NK-92 treated with Interleukin-12 subunit alpha and Interleukin-12 subunit beta, amount 100 ng/mL, for 24 hours (cell line): ENCODE data around the gene DCXR.

ENCODE experiments used
- DNase-seq: peaks from one replicate; lab custom pipeline; 2025; lab: John Stamatoyannopoulos, UW

The DCXR gene

DNA sequence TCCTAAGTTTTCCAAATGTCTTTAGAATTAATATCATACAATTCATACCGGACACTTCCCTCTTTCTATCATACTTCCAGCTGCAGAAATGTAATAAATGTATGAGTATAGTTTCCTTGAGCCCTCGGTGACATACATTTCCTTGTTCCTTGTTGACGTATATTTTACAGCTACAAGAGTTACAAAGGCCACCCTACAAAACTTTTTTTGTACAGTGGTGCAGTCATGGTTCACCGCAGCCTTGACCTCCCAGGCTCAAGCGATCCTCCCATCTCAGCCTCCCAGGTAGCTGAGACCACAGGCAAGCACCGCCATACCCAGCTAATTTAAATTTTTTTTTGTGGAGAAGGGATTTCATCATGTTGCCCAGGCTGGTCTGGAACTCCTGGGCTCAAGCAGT, 35.3 kb upstream of the DCXR start:
- DNase-seq = no peak

DNA sequence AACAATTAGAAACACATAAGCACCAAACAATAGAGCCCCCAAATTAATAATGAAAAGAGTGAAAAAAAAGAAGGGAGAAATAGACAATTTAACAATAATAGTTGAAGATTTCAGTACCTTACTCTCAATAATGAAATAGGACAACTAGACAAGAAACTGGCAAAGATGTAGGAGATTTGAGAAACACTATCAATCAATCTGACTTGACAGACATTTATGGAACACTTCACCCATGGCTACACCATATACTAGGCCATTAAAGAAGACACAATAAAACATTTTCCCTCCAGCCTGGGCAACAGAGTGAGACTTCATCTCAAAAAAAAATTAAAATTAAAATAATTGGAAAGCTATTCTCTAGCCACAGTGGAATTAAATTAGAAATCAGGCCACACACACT, 33.1 kb upstream of the DCXR start:
- no peak for DNase-seq

DNA sequence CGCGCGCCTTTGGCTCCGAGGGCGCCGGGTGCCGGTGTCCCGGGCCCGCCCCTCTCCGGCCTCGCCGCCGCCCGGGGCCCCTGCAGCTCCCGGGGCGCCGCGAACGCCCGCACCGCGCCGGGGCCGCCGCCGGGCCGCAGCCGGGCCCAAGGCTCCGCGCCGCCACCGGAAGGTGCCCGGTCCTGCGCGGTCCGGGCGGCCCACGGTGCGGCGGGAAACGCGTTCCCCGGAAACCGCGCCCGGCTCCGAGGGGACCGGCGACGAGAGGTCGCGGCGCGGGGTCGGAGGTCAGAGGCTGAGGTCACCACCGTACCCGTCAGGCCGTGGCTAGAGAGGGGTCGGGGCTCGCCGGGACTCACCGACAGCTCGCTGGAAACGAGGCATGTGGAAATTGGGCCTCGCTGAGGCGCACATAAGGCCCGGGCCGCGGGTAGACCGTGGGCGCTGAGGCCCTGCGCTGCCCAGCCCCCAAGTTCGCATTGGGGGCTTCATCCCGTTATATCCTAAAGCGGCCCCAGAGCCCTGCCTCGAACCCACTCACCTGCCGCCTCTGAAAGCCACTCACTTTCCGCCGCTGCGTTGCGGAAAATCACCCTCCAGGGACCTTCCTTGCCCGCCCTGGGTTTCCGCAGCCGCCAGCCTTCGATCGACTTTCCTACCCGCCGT, 28.3 kb upstream of the DCXR start, which contains the start of gene DUS1L:
Gene DUS1L, minus strand, starts transcription at position 167 of the 666 bp plus-strand sequence. CDS start 745 bp downstream, outside the sequence.
- DNase-seq = peak; percentile 42

DNA sequence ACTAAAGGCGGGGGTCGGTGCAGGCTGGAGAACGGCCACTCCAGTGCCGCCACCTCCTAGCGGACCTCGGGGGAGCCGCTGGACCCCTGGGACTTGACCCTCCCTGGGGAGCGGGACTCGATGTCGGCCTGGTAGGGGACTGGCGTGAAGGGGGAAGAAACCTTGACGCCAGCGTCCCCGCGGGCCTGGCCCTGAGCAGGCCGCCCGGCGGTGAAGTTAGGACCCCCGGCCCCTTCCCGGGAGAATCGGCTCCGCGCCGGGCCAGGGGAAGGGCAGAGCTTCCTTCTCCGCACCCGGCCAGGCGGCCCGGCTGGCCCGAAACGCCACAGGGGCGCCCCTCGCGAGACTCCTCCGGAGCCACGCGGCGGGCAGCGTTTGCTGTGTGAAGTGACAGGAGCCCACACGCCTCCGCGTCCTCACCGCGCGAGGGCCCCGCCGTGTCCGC, 27.7 kb upstream of the DCXR start:
- DNase-seq = no peak

DNA sequence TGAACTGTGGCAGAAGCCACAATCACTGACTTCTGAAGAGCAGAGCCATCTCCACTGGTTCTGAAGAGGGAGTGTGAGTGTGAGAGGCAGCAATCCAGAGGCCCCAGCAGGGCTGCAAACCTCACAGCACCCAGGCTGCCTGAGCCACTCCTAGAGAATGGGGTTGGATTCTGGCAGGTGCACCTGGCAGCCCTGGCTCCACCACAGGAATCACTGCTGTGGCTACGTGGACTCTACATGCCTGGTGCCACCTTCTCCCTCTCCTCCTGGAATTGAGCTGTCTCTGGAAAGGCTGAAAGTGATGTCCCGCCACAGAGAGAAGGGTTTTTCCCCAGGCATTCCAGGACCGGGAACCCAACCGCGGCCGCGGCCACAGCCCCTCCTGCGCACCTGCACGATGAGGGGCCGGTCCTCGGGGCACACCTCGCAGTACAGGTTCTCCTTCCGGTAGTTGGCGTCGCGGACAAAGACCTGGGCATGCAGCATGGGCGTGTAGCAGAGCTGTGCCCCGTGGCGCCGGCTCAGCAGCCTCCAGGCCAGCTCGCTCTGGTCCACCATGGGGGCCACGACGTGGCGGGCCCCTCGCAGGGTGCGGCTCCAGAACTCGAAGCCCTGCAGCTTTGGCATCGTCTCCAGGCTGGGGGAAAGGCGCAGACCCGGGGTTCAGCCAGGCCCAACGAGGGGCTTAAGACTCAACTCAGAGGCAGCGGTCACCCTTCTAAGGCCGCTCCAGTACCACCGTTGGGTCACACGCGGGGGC, 27.1 kb upstream of the DCXR start:
- no peak for DNase-seq

DNA sequence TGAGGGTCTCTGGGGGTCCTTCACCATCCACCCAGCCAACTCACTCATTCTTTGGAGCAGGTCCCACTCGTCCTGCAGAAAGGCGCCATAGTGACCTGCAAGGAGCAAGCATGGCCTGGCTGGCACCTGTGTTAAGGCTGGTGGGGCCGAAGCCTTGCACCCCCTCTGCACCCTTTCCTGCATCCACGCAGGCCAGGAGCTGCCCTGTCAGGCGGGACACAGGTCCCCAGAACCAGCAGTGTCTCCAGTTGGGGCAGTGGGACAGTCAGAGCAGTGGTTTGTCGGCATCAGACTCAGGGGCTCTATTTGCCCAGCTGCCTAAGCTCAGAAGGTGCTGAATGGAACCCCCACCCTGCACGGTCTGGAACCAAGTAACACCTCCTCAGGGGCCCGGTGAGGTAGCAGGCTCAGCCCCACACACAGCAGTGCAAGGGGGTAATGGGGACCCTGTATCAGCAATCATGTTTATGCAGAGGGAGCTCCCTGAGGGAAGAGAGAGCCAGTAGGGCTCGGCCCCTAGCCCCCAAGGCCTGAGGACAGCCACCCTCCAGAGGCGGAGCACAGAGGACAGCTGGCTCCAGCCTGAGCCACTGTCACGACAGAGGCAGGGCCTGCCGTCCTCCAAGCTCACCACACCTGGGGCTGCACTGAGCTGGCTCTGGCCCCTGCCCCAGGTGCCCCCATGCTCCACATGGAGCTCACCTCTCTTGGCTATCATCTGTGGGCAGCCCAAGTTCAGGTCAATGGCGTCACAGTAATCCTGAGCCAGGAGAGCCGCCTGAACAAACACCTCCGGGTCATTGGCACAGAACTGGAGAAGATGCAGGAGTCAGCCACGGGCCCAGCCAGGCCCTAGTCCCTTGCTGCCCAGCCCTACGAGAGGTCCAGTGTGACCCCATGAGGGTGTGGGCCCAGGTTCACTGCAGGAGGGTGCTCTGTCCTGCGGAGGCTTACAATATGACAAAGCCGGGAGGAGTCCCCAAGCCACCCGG, 26.2 kb upstream of the DCXR start:
- no peak for DNase-seq

DNA sequence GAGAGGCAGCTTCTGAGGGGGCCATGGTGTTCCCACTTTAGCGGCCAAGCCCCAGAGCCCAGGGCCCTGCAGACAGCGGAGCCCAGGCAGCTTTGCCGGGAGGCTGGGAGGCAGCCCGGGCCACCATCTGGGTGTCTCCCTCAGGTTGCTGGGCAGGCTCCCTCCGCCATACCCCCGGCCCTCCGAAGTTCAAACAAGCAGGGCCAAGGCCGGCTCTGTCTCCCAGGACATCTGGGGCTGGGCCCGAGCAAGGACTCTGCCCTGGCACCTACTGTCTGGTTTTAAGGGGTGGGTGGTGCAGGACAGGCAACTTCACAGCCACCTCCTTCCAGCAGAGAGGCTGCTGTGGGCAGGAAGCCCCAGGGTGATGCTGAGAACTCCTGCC, 25.5 kb upstream of the DCXR start:
- no peak for DNase-seq

DNA sequence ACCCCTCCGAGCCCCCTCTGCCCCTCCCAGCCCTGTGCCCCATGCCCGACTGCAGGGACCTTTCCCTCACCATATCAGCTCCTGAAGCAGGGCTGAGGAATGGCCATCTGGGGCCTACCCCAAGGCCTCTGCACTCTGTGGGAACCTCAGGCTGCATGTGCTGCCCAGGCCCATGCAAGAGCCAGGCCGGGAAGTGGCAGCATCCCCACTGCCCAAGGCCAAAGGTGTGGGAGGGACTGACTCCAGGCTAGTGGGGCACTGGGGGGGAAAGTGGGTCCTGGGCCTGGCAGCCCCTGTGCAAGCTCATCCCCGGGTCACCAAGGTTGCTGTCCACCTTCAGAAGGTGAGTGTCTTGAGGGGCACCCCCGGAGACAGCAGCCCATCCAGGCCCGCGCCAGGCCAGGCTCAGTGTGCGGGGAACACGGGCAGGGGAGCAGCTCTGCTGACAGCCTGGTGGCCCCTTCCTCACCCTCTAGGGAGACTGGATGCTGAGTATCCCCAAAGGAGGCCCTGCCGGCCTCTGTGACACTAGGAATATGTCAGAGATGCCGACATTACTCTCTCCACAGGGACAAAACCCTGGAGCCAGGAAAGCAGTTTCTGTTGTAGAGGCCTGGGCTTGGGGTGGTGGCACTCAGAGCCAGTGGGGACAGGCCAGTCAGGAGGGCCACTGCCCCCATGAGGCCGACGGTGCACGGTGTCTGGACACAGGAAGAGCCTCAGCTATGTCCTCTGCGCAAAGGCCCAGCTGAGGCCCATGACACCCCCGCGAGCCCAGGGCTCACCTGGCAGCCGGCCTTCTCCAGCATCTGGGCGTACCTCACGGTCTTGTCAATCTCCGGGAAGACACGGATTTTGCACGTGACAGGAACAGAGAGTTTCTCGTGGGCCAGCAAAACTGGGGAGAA, 24.8 kb upstream of the DCXR start:
- no peak for DNase-seq

DNA sequence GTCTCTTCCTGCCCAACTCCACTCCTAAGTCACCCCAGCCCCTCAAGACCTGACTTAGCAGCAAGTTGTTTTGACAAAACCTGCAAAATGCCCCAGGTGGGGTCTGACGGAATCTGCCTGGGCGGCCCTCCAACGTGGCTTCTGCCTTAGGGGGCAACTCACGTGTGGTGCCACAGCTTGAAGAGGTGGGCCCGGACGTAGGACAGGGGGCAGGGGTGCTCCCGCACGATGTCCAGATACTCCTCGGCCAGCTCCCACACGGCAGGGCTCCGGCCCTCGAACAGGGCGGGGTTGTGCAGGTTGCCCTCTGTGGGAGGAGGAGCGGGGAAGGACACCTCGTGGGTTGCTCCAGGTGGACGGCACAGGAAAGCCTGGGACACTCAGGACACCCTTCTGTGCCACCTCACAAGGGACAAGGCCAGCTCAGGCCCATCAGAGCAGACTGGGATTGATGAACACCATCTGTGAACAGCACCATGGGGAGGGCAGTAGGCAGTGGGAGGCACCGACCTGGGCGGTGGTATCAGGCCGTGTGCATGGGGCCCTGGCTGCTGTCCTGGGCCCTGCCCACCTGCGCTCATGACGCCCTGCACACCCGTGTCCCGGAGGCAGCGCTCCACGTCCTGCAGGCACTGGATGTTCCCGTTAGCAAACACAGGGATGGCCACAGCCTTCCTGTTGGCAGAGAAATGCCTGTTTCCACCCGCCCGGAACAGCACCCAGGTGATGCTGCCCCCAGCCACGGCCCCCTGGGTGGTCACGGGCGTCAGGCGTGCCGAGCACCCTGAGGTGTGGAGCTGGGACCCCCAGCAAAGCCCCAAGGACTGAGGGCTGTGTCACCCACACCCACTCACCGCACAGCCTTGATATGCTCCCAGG, 23.8 kb upstream of the DCXR start:
- no peak for DNase-seq

DNA sequence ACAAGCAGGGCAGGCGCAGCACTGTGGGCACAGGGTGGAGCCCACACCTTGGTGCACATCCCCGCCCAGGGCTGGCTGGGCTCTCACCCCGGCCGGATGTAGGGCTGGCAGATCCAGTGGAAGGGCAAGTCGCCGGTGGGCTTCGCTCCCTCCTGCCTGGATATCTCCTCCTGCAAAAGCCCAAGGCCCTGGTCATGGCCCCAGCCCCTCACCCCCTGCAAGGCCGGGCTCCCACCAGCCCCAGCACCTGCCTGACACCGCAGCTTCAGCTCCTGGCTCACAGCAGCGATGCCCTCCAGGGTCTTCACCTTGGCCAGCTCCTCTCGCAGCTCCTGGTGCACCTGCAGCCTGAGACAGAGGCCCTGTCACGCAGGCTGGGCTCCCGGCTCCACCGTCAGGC, 23.1 kb upstream of the DCXR start:
- no peak for DNase-seq

DNA sequence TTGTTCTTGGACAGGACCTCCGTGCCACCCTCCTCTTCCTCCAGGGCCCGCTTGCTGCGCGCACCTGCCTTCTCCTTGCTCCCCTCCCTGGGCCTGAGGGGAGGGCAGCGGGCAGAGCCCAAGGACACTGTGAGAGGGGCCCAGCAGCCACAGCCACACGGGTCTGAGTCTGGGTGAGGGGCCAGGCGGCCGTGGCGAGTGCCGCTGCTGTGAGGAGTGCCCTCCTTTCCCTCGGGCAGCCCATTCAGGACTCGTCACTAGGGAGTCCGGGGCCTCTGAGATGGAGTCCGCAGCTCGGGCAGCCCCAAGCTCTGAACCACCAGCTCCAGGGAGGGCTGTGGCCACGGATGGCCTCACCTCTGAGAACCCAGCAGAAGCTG, 22.5 kb upstream of the DCXR start:
- no peak for DNase-seq

DNA sequence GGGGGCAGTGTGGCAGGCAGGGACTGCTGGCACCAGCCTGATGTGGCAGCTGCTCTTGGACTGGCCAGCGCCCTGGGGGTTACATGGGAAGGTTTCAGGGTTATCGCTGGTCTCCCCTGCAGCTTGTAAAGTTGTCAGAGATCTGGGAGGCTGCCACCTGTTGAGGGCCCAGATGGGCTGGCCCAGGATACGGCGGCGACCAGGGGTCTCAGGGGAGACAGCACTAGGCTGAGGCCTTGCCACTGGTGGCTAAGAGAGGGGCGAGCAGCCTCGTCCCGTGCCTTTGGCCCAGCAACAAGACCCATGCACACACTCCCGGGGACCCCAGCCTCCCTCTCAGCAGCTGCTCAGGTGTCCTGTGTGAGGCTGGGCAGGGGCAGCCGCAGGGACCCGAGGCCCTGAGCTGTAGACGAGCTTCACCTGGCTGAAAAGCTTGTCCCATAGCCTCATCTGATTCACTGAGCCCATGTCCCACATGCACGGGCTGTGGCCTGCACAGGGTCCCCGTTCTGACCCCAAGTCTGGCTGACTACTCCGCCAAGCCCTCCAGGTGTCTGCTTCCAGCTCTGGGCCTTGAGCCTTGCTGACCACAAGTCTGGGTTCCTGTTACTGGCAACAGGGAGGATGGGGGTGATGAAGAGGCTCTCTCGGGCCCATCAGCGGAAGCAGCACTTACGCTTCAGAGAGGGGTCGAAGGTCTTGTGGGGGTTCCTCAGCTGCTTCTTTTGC, 21.9 kb upstream of the DCXR start:
- no peak for DNase-seq

DNA sequence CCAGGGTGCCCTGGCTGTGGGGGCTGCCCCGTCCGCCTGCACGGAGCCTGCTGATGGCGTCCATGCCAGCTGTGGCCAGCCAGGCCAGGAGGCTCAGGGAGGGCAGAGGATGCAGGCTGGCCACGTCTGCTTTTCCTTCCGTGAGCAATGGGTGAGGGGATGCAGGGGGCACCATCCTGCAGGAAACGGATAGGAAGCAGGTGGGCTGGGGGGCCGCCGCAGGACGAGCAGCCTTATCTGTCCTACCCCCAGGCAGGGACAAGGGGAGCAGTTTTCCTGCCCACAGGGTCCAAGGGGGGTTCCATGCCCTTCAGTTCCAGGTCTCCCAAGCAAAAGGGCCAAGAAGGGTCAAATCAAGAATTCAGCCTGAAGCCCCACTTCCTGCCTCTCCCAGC, 21.4 kb upstream of the DCXR start:
- DNase-seq = no peak

DNA sequence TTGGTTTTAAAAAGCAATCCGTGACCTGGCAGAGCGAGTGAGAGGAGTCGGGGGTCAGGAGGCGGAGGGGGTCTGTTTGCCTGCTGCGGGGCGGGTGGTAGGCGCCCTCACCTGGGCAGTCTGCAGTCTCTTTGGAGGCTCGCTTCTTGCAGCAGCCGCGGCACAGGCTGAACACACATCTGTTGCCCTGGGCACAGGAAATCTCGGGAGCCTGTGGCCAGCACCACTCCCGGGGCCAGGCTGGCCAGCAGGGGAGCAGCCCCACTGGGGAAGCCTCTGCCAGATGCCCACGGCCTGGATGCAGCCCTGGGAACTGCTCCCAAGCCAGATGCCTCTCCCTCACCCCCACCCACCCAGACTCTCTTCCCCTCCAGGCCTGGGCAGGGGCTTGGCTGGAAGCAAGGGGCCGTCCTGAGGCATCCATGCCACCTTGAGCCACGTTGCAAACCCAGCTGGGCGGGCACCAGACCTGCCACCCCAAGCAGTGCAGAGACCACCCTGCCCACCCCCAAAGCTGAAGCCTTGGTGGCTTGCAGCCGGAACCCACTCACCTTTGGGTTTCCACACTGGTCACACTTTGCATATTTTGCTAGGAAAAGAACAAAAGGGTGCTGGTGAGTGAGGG, 20.8 kb upstream of the DCXR start:
- DNase-seq = no peak

DNA sequence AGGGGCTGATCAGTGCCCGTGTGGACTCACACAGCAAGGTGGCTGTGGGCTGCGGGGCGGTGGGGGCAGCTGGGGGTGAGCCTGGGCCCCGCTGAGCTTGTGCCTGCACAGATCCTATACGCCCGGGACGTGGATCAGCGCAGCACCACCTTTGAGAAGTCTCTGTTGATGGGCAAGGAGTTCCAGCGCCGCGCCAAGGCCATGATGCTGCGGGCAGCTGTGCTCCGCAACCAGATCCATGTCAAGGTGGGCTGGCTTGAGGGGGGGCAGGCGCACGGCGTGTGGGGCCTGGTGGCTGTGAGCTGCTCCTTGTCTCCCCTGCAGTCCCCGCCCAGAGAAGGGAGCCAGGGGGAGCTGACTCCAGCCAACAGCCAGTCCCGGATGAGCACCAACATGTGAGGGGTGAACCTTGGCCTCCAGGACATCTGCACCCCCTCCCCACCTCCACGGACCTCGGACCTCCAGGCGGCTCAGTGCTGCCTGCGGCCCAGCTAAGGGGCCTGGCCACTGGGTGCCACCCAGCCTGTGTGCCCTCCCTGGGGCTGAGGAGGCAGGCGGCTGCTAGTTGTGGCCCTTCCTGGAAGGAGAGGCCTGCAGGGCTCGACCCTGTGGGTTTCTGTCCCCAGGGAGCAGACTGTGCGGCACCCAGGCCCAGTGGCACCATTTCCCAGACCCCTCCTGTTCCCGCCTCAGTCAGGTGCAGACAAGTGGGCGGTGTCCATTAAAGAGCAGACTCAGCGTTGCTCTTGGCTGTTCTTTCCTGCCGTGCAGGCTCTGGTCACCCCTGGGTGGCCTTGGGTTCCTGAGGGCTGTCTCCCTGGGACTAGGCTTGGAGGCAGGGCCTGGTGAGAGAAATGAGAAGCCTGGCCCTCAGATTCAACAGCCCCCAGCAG, 19.5 kb upstream of the DCXR start:
- no peak for DNase-seq

DNA sequence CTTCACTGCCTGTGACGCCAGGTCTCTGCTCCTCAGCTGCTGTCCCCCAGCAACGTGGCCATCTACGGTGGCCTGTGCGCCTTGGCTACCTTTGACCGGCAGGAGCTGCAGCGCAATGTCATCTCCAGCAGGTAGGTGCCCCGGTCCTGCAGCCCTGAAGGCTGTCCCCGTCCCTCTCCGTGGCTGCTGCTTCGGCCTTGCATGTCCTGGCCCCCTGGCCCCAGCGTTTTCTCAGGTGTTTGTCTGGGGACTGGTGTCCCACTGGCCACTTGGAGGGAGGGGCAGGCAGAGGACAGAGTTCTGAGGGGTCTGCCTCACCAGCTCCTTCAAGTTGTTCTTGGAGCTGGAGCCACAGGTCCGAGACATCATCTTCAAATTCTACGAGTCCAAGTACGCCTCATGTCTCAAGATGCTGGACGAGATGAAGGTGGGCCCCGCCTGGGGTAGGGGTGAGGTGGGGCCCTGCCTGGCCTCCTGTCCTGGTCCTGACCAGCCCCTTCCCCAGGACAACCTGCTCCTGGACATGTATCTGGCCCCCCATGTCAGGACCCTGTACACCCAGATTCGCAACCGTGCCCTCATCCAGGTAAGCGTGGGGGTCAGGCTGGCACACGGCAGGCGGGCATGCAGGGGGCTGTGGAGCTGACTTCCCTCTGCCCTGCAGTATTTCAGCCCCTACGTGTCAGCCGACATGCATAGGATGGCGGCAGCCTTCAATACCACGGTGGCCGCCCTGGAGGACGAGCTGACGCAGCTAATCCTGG, 18.6 kb upstream of the DCXR start:
- no peak for DNase-seq
